Heart right ventricle (tissue), 16 donors: ENCODE results near the gene SDC1. TPM values are rescaled to one million over a fixed set of nuclear protein-coding genes. Genes with fewer than 3 reads are reported as not detected.

Source experiments
- ATAC-seq, 8 donors: fragments of 200-7000 bp; cut with Tn5 transposase; one replicate each; pipeline ENCODE4 v1.9.1; 2020; ENCODE audit warnings: mild to moderate bottlenecking in 8 of 8, moderate library complexity in 8 of 8, moderate number of reproducible peaks in 1 of 8
- DNase-seq, 2 donors: peaks; one replicate each; pipeline ENCODE4 v3.0.0-alpha.2; 2020
- H3K27ac ChIP-seq, 10 donors: fragments of 200-600 bp; sonication (generic) in 2 of 10; one replicate each; pipeline versions ENCODE4 v1.5.0 to v1.8.0; 2020 to 2022; ENCODE audit warnings: mild to moderate bottlenecking in 3 of 10
- H3K27me3 ChIP-seq, 7 donors: fragments of 200-600 bp; one replicate each; pipeline ENCODE4 v1.8.0; 2021 to 2022; ENCODE audit warnings: mild to moderate bottlenecking in 2 of 7
- H3K36me3 ChIP-seq, 9 donors: fragments of 200-600 bp; sonication (generic) in 1 of 9; one replicate each; pipeline versions ENCODE4 v1.5.0 to v1.8.0; 2020 to 2022; ENCODE audit warnings: mild to moderate bottlenecking in 2 of 9
- H3K4me1 ChIP-seq, 9 donors: fragments of 200-600 bp; sonication (generic) in 1 of 9; one replicate each; pipeline versions ENCODE4 v1.5.0 to v1.8.0; 2020 to 2022; ENCODE audit warnings: mild to moderate bottlenecking in 4 of 9
- H3K4me3 ChIP-seq, 10 donors: fragments of 200-600 bp; sonication (generic) in 2 of 10; one replicate each; pipeline versions ENCODE4 v1.5.0 to v1.8.0; 2020 to 2022; ENCODE audit warnings: mild to moderate bottlenecking in 7 of 10, moderate library complexity in 2 of 10
- H3K9me3 ChIP-seq, 11 donors: fragments of 200-600 bp in 10 of 11; sonication (generic) in 2 of 11; one replicate each; pipeline versions ENCODE4 v1.5.0 to v1.8.0; 2013 to 2022; ENCODE audit warnings: mild to moderate bottlenecking in 2 of 11, control low read depth in 1 of 11, moderate library complexity in 1 of 11
- CTCF ChIP-seq, 9 donors: fragments of 200-600 bp; sonication (generic) in 2 of 9; IDR thresholded peaks; one replicate each; pipeline versions ENCODE4 v1.5.0 to v1.8.0; 2021 to 2022; ENCODE audit warnings: antibody characterized with exemption in 9 of 9, mild to moderate bottlenecking in 5 of 9, moderate library complexity in 1 of 9
- WGBS, 2 donors: extraction: QIAGEN DNeasy Blood & Tissue Kit; methylation state at CpG; one replicate each; pipeline ENCODE4 v1.1.7; 2013; ENCODE audit warnings: inconsistent platforms in 1 of 2; 5-methylcytosine and 5-hydroxymethylcytosine counted together
- intact Hi-C, 10 donors: fragments of 100-400 bp; cut with DNase I; formaldehyde crosslinking; loops; one replicate each; pipeline versions ENCODE4 v1.11.1 to v1.14.2; 2022
- polyA plus RNA-seq, 2 donors: library from polyadenylated mRNA; stranded (reverse); fragments of 200-250 nt; gene quantifications; one replicate each; pipeline ENCODE4 v1.2.3, GENCODE V29; 2013
- total RNA-seq, 10 donors: library from RNA; stranded (reverse); fragmentation: NEBNext Ultra II Directional in 3 of 10; extraction: Animal tissue kit (Norgen Biotek cat#: 25700) in 3 of 10; gene quantifications; one replicate each; pipeline versions ENCODE4 v1.2.1 to v1.2.4, GENCODE V29; 2021 to 2023
- donor health status: Arrhythmogenic right ventricular cardiomyopathy.
- donor health status: ischemic (EF 13 %, LVEDD 7.1; RV severe dilation, severe dysfunction).
- donor health status: healthy with polysubstance abuse.
- donor health status: DM: no; HTN: yes; CAD: no.
- donor health status: DM: no; HTN: no; CAD: no.
- donor health status: ischemic (EF 25% LVEDD 6.9; RV normal size, moderate dysfunction).
- donor health status: ischemic (EF 25% LVEDD 5.7; RV mildly dilated, moderate dysfunction).
- donor health status: healthy.
- donor health status: DM: yes; HTN: yes; CAD: no.
- donor health status: Ischemic cardiomyopathy.
- donor health status: ischemic (EF 35%, LVEDD 5.7; RV mildly dilated, moderate dysfunction).
- donor health status: nonischemic (EF 11% LVEDD 7.7; RV severe dilation, severe dysfunction).
- donor health status: DM: yes; HTN: yes; CAD: no.
- donor health status: PGD.
- donor health status: ischemic (EF 29% LVEDD 5.4; RV normal size, mild dysfunction).
- donor health status: nonischemic (EF 23%, LVEDD 6.1; RV moderate dilation, normal function).

Gene SDC1
- total and polyA plus RNA-seq, 12 donors = 0.27 to 2.1 (median 0.33) TPM; not detected in 2

DNA sequence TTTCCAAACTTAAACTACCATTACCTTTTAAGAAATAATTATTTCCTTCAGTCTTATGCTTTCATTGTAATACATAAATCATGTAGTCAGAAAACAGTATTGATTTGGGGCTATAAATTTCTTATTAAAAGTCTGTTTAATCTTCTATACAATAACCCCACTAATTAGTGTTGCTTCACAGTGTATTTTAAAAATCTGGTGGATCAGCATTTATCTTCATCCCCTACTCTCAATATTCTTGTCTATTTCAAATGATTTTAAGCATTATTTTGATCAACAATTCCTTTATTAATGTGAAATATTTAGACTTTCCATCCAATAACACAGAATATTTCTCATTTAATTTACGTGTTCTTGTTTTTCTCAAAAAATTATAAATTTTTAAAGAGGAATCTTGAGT lies 32.5 kb upstream of the SDC1 start:
- 96 to 98% methylated on average over 1 of the region's 1 CpG for WGBS, 2 donors
- ATAC-seq (no peak), DNase-seq (no peak)
- Histone ChIP-seq H3K36me3 (peaks cover 0 to 99% (median 45%) of the 10 kb centered on the region in 9 donors), H3K27me3 (no peaks in the 10 kb centered on the region), H3K27ac (no peak overlapping the region), H3K4me3 (no peak overlapping the region), H3K4me1 (no peaks in the 10 kb centered on the region), H3K9me3 (no peaks in the 10 kb centered on the region)
- no peak for TF ChIP-seq CTCF (IDR thresholded peaks at IDR 0.05)
- intact Hi-C loops = no loop called here

- ATAC-seq (no peak), DNase-seq (no peak)
- Histone ChIP-seq H3K4me1 (no peaks in the 10 kb centered on the region), H3K27me3 (no peaks in the 10 kb centered on the region), H3K4me3 (no peak overlapping the region), H3K9me3 (no peaks in the 10 kb centered on the region), H3K36me3 (peaks cover 0 to 99% (median 68%) of the 10 kb centered on the region in 9 donors), H3K27ac (no peak overlapping the region)
- intact Hi-C loops = no loop called here
- no peak for TF ChIP-seq CTCF (IDR thresholded peaks at IDR 0.05)
- 96 to 97% methylated on average over 4 of the region's 4 CpGs for WGBS, 2 donors
These were observed 29.8 kb upstream of the SDC1 start for GRCh38 chr2:20254731-20255130.

GRCh38 chr2:20250436-20250835 lies 25.5 kb upstream of the SDC1 start:
- intact Hi-C loops = no loop called here
- no peak for TF ChIP-seq CTCF (IDR thresholded peaks at IDR 0.05)
- peaks cover 0 to 97% (median 53%) of the 10 kb centered on the region in 9 donors for H3K36me3 ChIP-seq
- H3K4me3 ChIP-seq = no peak overlapping the region
- no peaks in the 10 kb centered on the region for H3K27me3 ChIP-seq
- no peak overlapping the region for H3K27ac ChIP-seq
- H3K4me1 ChIP-seq = no peaks in the 10 kb centered on the region
- H3K9me3 ChIP-seq = no peaks in the 10 kb centered on the region
- no peak for DNase-seq
- ATAC-seq = no peak

DNA sequence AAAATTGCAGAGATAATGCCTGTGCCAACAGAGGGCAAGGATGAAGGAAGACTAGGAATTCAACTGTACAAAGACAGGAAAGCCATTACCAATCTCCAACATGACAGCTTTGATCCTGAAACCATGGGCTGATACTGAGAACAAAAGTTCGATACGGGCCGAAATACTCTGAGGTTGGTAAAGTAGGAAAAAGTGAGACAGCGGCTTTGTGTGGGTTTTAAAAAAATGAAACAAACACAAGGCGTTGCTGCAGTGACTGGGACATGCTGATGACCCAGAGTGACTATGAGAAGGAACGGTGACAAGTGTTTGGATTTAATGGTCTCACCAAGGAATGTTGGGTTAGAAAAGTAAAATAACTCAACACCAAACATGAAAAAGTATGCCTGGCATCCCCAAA lies 24.2 kb upstream of the SDC1 start:
- WGBS, 2 donors = 89 to 93% methylated on average over 6 of the region's 6 CpGs
- H3K27me3 ChIP-seq = no peaks in the 10 kb centered on the region
- DNase-seq = no peak
- intact Hi-C loops = no loop called here
- no peak for TF ChIP-seq CTCF (IDR thresholded peaks at IDR 0.05)
- H3K4me1 ChIP-seq = no peaks in the 10 kb centered on the region
- ATAC-seq = no peak
- H3K36me3 ChIP-seq = peaks cover 0 to 85% (median 40%) of the 10 kb centered on the region in 9 donors
- H3K9me3 ChIP-seq = no peaks in the 10 kb centered on the region
- no peak overlapping the region for H3K27ac ChIP-seq
- H3K4me3 ChIP-seq = no peak overlapping the region
